Measurements from ENCODE around the gene OCRL. TPM values are rescaled to one million over a fixed set of nuclear protein-coding genes. Genes with fewer than 3 reads are reported as not detected.

OCRL gene
- total and polyA plus RNA-seq, 3 donors from 2014 or later: 67.9 to 94.1 (median 88.2) TPM

GRCh38 chrX:129594781-129595180, 54.7 kb downstream of the OCRL start:
- H3K4me3 ChIP-seq: no peak overlapping the region
- 90 to 100% methylated on average over 1 of the region's 1 CpG for WGBS, 2 donors
- no peak for DNase-seq
- no peaks in the 10 kb centered on the region for H3K4me1 ChIP-seq
- TF ChIP-seq CTCF (IDR thresholded peaks at IDR 0.05): no peak
- TF ChIP-seq POLR2A (IDR thresholded peaks at IDR 0.05): no peak
- no peaks in the 10 kb centered on the region for H3K27me3 ChIP-seq
- H3K9me3 ChIP-seq: no peaks in the 10 kb centered on the region
- no peaks in the 10 kb centered on the region for H3K36me3 ChIP-seq (ENCODE audit: low read depth, missing control alignments)
- H3K27ac ChIP-seq: no peak overlapping the region
- intact Hi-C loops (cut with DNase I; ENCODE audit: low total_unique reads): no loop called here

- Histone ChIP-seq H3K9me3 (no peaks in the 10 kb centered on the region), H3K4me1 (no peaks in the 10 kb centered on the region), H3K4me3 (no peak overlapping the region), H3K27ac (no peak overlapping the region), H3K36me3 (ENCODE audit: low read depth, missing control alignments) (no peaks in the 10 kb centered on the region), H3K27me3 (no peaks in the 10 kb centered on the region)
- WGBS, 2 donors: 76 to 86% methylated on average over 4 to 5 of the region's 5 CpGs
- DNase-seq: no peak
- intact Hi-C loops (cut with DNase I; ENCODE audit: low total_unique reads): no loop called here
- TF ChIP-seq CTCF (IDR thresholded peaks at IDR 0.05) (no peak), POLR2A (IDR thresholded peaks at IDR 0.05) (no peak)
Measured at GRCh38 chrX:129596077-129596476, 56.0 kb downstream of the OCRL start.

GRCh38 chrX:129597905-129598304, 57.8 kb downstream of the OCRL start:
- intact Hi-C loops (cut with DNase I; ENCODE audit: low total_unique reads): no loop called here
- H3K4me3 ChIP-seq: no peak overlapping the region
- DNase-seq: no peak
- H3K27ac ChIP-seq: no peak overlapping the region
- H3K9me3 ChIP-seq: no peaks in the 10 kb centered on the region
- no peaks in the 10 kb centered on the region for H3K27me3 ChIP-seq
- no peaks in the 10 kb centered on the region for H3K4me1 ChIP-seq
- TF ChIP-seq CTCF (IDR thresholded peaks at IDR 0.05) (no peak), POLR2A (IDR thresholded peaks at IDR 0.05) (no peak)
- WGBS, 2 donors: 82 to 95% methylated on average over 5 of the region's 5 CpGs
- no peaks in the 10 kb centered on the region for H3K36me3 ChIP-seq (ENCODE audit: low read depth, missing control alignments)

- no peaks in the 10 kb centered on the region for H3K36me3 ChIP-seq (ENCODE audit: low read depth, missing control alignments)
- H3K27ac ChIP-seq: no peak overlapping the region
- no peaks in the 10 kb centered on the region for H3K4me1 ChIP-seq
- no peaks in the 10 kb centered on the region for H3K27me3 ChIP-seq
- 58 to 66% methylated on average over 3 to 5 of the region's 5 CpGs for WGBS, 2 donors
- TF ChIP-seq CTCF (IDR thresholded peaks at IDR 0.05) (no peak), POLR2A (IDR thresholded peaks at IDR 0.05) (no peak)
- intact Hi-C loops (cut with DNase I; ENCODE audit: low total_unique reads): no loop called here
- no peak overlapping the region for H3K4me3 ChIP-seq
- no peak for DNase-seq
- no peaks in the 10 kb centered on the region for H3K9me3 ChIP-seq
Measured at GRCh38 chrX:129599499-129599898, 59.4 kb downstream of the OCRL start.

GRCh38 chrX:129599996-129600395, 59.9 kb downstream of the OCRL start:
- Histone ChIP-seq H3K27me3 (no peaks in the 10 kb centered on the region), H3K36me3 (ENCODE audit: low read depth, missing control alignments) (no peaks in the 10 kb centered on the region), H3K4me3 (no peak overlapping the region), H3K9me3 (no peaks in the 10 kb centered on the region), H3K27ac (no peak overlapping the region), H3K4me1 (no peaks in the 10 kb centered on the region)
- TF ChIP-seq CTCF (IDR thresholded peaks at IDR 0.05): no peak
- no peak for TF ChIP-seq POLR2A (IDR thresholded peaks at IDR 0.05)
- no peak for DNase-seq
- intact Hi-C loops (cut with DNase I; ENCODE audit: low total_unique reads): no loop called here
- 72 to 81% methylated on average over 5 of the region's 5 CpGs for WGBS, 2 donors

All from testis (tissue), 3 donors.